GM23338 (cell line): Measurements from ENCODE around the gene TMUB1. TPM values are rescaled to one million over a fixed set of nuclear protein-coding genes. Genes with fewer than 3 reads are reported as not detected.

Experiments
- ATAC-seq: fragments of 200-7000 bp; cut with Tn5 transposase; 3 replicates; pipeline ENCODE4 v1.9.1; 2020
- DNase-seq: peaks from one replicate; pipeline ENCODE4 v3.0.0-alpha.2; 2015; ENCODE audit warnings: low spot score
- H2AFZ ChIP-seq: fragments of 200-600 bp; sonication (generic); 2 replicates; pipeline ENCODE4 v1.8.0; 2016; ENCODE audit warnings: antibody characterized with exemption, mild to moderate bottlenecking, moderate library complexity
- H3F3A ChIP-seq: fragments of 200-600 bp; sonication (generic); replicated peaks from 2 replicates; pipeline ENCODE4 v1.8.0; 2017; ENCODE audit warnings: antibody characterized with exemption, mixed run types, low read depth
- H3K27ac ChIP-seq: fragments of 200-600 bp; sonication (generic); 2 replicates; pipeline ENCODE4 v1.6.1; 2016; ENCODE audit warnings: low read depth
- H3K27me3 ChIP-seq: fragments of 200-600 bp; sonication (generic); 2 replicates; pipeline ENCODE4 v1.8.0; 2016; ENCODE audit warnings: mild to moderate bottlenecking, mixed run types, moderate library complexity; ENCODE audit not compliant: insufficient read depth
- H3K36me3 ChIP-seq: fragments of 200-600 bp; sonication (generic); 2 replicates; pipeline ENCODE4 v1.8.0; 2016; ENCODE audit warnings: mild to moderate bottlenecking; ENCODE audit not compliant: insufficient read depth
- H3K4me1 ChIP-seq: fragments of 200-600 bp; sonication (generic); 2 replicates; pipeline ENCODE4 v1.8.0; 2016; ENCODE audit warnings: mild to moderate bottlenecking, moderate library complexity; ENCODE audit not compliant: insufficient read depth
- H3K4me2 ChIP-seq: fragments of 200-600 bp; sonication (generic); 2 replicates; pipeline ENCODE4 v1.7.1; 2017; ENCODE audit warnings: mixed run types
- H3K4me3 ChIP-seq: fragments of 200-600 bp; sonication (generic); 2 replicates; pipeline ENCODE4 v1.6.1; 2016; ENCODE audit warnings: mixed run types
- H3K79me2 ChIP-seq: fragments of 200-600 bp; sonication (generic); replicated peaks from 2 replicates; pipeline ENCODE4 v1.8.0; 2017; ENCODE audit warnings: mild to moderate bottlenecking; ENCODE audit not compliant: insufficient read depth
- H3K9me2 ChIP-seq: fragments of 200-600 bp; sonication (generic); 2 replicates; pipeline ENCODE4 v1.8.0; 2017; ENCODE audit not compliant: insufficient read depth
- H4K20me1 ChIP-seq: fragments of 200-600 bp; sonication (generic); replicated peaks from 2 replicates; pipeline ENCODE4 v1.8.0; 2017; ENCODE audit warnings: mild to moderate bottlenecking; ENCODE audit not compliant: insufficient read depth
- H3K27ac Mint-ChIP-seq: 2 replicates; pipeline ENCODE4 v1.8.0; 2020; ENCODE audit warnings: inconsistent platforms, mild to moderate bottlenecking, moderate library complexity, mixed read lengths
- H3K27me3 Mint-ChIP-seq: 3 replicates; pipeline ENCODE4 v1.8.0; 2022; ENCODE audit warnings: low read depth, mild to moderate bottlenecking, moderate library complexity, mixed read lengths, inconsistent platforms; ENCODE audit not compliant: insufficient read depth, poor library complexity
- H3K36me3 Mint-ChIP-seq: 3 replicates; pipeline ENCODE4 v1.8.0; 2021; ENCODE audit warnings: low read depth, mild to moderate bottlenecking, inconsistent platforms, moderate library complexity, mixed read lengths
- H3K4me1 Mint-ChIP-seq: 3 replicates; pipeline ENCODE4 v1.8.0; 2020; ENCODE audit warnings: mild to moderate bottlenecking, inconsistent platforms, mixed read lengths
- H3K4me3 Mint-ChIP-seq: 3 replicates; pipeline ENCODE4 v1.8.0; 2021; ENCODE audit warnings: moderate library complexity, mild to moderate bottlenecking, inconsistent platforms, mixed read lengths
- H3K9me3 Mint-ChIP-seq: 3 replicates; pipeline ENCODE4 v1.8.0; 2020; ENCODE audit warnings: moderate library complexity, mild to moderate bottlenecking, inconsistent platforms, mixed read lengths
- EZH2phosphoT487 ChIP-seq: fragments of 200-600 bp; sonication (generic); IDR thresholded peaks from one replicate; pipeline ENCODE4 v1.8.1; 2018; ENCODE audit warnings: antibody characterized with exemption; ENCODE audit not compliant: unreplicated experiment
- JUNB ChIP-seq: IDR thresholded peaks from one replicate; pipeline ENCODE4 v1.6.1; 2016; ENCODE audit warnings: antibody characterized with exemption; ENCODE audit not compliant: unreplicated experiment
- NANOG ChIP-seq: IDR thresholded peaks from 2 replicates; pipeline ENCODE4 v1.6.1; 2016; ENCODE audit warnings: antibody characterized with exemption, borderline replicate concordance
- POLR2AphosphoS5 ChIP-seq: IDR thresholded peaks from 2 replicates; pipeline ENCODE4 v1.6.1; 2016; ENCODE audit warnings: antibody characterized with exemption, low read depth
- STAT1 ChIP-seq: IDR thresholded peaks from one replicate; pipeline ENCODE4 v1.6.1; 2016; ENCODE audit warnings: antibody characterized with exemption; ENCODE audit not compliant: unreplicated experiment
- ZNF331 ChIP-seq: fragments of 250-450 bp; sonication (Bioruptor Pico); IDR thresholded peaks from 2 replicates; pipeline ENCODE4 v1.5.0; 2020; ENCODE audit warnings: low read depth, mild to moderate bottlenecking, moderate library complexity
- polyA plus RNA-seq: library from polyadenylated mRNA; unstranded; fragments of >200 nt; fragmentation: Nextera tagmentation; extraction: Ambion mirVana; gene quantifications from 2 replicates; pipeline ENCODE4 v1.2.1, GENCODE V29; 2016
- total RNA-seq: library from RNA; depleted of rRNA; stranded (reverse); fragments of >200 nt; shearing (Covaris generic); gene quantifications from 2 replicates; pipeline ENCODE4 v1.2.3, GENCODE V29; 2014
- TF ChIP-seq, protein P1 (sequence below): fragments of 250-450 bp; sonication (Bioruptor Pico); IDR thresholded peaks from 2 replicates; pipeline ENCODE4 v1.5.0; 2020; ENCODE audit warnings: mild to moderate bottlenecking, moderate library complexity
- TF ChIP-seq, protein P2 (sequence below), 2 experiments: fragments of 200-600 bp in 1 of 2; sonication (generic) in 1 of 2; conservative IDR thresholded peaks; 2 replicates each; pipeline versions ENCODE4 v1.5.1 to v1.6.1; 2016 to 2017; ENCODE audit warnings: antibody characterized with exemption in 2 of 2, low read depth in 2 of 2, mild to moderate bottlenecking in 2 of 2, moderate library complexity in 1 of 2

TMUB1 gene
- total and polyA plus RNA-seq, 2 experiments from 2014 or later, result 47.6 to 61.1 TPM

DNA sequence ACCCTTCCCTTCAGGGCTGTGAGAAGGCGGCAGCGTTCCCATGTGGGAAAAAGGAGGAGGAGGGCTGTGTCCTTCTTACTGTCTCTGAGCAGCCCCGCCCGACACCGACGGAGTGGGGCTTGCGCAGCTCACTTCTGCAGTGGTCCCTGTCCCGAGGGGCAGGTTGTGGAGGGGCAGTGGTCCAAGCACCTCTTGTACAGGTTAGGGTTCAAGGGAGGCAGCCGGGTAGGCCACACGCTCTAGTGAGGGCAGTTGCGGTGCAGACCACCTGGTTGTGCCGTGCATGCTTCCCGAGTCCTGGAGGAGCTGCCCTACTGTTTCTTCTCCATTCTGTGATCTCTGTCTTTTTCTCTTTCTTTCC is 35.7 kb upstream of the TMUB1 start:
- H3K27ac ChIP-seq, result no peak overlapping the region
- H3K36me3 Mint-ChIP-seq, result peaks cover 33% of the 10 kb centered on the region
- no peak overlapping the region for H3K27ac Mint-ChIP-seq
- peaks cover 21% of the 10 kb centered on the region for H3K4me1 Mint-ChIP-seq
- H3K27me3 Mint-ChIP-seq, result peaks cover 19% of the 10 kb centered on the region
- no peak overlapping the region; the same call in 2 of the 3 replicates for H3K4me3 Mint-ChIP-seq
- H3K4me1 ChIP-seq, result peaks cover 13% of the 10 kb centered on the region
- no peaks in the 10 kb centered on the region; the same call in 1 of the 2 replicates for H3K36me3 ChIP-seq
- no peaks in the 10 kb centered on the region for H3K9me2 ChIP-seq
- H3K27me3 ChIP-seq, result peaks cover 18% of the 10 kb centered on the region
- no peak overlapping the region for H3K4me3 ChIP-seq
- H3K4me2 ChIP-seq, result no peak overlapping the region
- TF ChIP-seq, protein P1, sequence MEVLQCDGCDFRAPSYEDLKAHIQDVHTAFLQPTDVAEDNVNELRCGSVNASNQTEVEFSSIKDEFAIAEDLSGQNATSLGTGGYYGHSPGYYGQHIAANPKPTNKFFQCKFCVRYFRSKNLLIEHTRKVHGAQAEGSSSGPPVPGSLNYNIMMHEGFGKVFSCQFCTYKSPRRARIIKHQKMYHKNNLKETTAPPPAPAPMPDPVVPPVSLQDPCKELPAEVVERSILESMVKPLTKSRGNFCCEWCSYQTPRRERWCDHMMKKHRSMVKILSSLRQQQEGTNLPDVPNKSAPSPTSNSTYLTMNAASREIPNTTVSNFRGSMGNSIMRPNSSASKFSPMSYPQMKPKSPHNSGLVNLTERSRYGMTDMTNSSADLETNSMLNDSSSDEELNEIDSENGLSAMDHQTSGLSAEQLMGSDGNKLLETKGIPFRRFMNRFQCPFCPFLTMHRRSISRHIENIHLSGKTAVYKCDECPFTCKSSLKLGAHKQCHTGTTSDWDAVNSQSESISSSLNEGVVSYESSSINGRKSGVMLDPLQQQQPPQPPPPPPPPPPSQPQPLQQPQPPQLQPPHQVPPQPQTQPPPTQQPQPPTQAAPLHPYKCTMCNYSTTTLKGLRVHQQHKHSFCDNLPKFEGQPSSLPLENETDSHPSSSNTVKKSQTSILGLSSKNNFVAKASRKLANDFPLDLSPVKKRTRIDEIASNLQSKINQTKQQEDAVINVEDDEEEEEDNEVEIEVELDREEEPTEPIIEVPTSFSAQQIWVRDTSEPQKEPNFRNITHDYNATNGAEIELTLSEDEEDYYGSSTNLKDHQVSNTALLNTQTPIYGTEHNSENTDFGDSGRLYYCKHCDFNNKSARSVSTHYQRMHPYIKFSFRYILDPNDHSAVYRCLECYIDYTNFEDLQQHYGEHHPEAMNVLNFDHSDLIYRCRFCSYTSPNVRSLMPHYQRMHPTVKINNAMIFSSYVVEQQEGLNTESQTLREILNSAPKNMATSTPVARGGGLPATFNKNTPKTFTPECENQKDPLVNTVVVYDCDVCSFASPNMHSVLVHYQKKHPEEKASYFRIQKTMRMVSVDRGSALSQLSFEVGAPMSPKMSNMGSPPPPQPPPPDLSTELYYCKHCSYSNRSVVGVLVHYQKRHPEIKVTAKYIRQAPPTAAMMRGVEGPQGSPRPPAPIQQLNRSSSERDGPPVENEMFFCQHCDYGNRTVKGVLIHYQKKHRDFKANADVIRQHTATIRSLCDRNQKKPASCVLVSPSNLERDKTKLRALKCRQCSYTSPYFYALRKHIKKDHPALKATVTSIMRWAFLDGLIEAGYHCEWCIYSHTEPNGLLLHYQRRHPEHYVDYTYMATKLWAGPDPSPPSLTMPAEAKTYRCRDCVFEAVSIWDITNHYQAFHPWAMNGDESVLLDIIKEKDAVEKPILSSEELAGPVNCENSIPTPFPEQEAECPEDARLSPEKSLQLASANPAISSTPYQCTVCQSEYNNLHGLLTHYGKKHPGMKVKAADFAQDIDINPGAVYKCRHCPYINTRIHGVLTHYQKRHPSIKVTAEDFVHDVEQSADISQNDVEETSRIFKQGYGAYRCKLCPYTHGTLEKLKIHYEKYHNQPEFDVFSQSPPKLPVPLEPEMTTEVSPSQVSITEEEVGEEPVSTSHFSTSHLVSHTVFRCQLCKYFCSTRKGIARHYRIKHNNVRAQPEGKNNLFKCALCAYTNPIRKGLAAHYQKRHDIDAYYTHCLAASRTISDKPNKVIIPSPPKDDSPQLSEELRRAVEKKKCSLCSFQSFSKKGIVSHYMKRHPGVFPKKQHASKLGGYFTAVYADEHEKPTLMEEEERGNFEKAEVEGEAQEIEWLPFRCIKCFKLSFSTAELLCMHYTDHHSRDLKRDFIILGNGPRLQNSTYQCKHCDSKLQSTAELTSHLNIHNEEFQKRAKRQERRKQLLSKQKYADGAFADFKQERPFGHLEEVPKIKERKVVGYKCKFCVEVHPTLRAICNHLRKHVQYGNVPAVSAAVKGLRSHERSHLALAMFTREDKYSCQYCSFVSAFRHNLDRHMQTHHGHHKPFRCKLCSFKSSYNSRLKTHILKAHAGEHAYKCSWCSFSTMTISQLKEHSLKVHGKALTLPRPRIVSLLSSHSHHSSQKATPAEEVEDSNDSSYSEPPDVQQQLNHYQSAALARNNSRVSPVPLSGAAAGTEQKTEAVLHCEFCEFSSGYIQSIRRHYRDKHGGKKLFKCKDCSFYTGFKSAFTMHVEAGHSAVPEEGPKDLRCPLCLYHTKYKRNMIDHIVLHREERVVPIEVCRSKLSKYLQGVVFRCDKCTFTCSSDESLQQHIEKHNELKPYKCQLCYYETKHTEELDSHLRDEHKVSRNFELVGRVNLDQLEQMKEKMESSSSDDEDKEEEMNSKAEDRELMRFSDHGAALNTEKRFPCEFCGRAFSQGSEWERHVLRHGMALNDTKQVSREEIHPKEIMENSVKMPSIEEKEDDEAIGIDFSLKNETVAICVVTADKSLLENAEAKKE, result no peak
- TF ChIP-seq EZH2phosphoT487, result no peak
- no peak for TF ChIP-seq STAT1
- no peak for TF ChIP-seq JUNB
- no peak for TF ChIP-seq ZNF331 (CRISPR knock-in tag)
- TF ChIP-seq, protein P2, sequence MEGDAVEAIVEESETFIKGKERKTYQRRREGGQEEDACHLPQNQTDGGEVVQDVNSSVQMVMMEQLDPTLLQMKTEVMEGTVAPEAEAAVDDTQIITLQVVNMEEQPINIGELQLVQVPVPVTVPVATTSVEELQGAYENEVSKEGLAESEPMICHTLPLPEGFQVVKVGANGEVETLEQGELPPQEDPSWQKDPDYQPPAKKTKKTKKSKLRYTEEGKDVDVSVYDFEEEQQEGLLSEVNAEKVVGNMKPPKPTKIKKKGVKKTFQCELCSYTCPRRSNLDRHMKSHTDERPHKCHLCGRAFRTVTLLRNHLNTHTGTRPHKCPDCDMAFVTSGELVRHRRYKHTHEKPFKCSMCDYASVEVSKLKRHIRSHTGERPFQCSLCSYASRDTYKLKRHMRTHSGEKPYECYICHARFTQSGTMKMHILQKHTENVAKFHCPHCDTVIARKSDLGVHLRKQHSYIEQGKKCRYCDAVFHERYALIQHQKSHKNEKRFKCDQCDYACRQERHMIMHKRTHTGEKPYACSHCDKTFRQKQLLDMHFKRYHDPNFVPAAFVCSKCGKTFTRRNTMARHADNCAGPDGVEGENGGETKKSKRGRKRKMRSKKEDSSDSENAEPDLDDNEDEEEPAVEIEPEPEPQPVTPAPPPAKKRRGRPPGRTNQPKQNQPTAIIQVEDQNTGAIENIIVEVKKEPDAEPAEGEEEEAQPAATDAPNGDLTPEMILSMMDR (conservative IDR thresholded peaks at IDR 0.05; ENCODE audit: low read depth in 2 of 2), result no peak
- TF ChIP-seq NANOG, result no peak
- TF ChIP-seq POLR2AphosphoS5, result no peak
- ATAC-seq (no peak), DNase-seq (no peak)
- no peaks in the 10 kb centered on the region for H3K79me2 ChIP-seq
- peaks cover 7% of the 10 kb centered on the region for H3F3A ChIP-seq
- no peak overlapping the region for H2AFZ ChIP-seq
- no peaks in the 10 kb centered on the region for H3K9me3 Mint-ChIP-seq
- H4K20me1 ChIP-seq, result peaks cover 25% of the 10 kb centered on the region; the same call in 1 of the 2 replicates
